Measurements from ENCODE around the gene ENTPD6. TPM values are rescaled to one million over a fixed set of nuclear protein-coding genes. Genes with fewer than 3 reads are reported as not detected.

ENTPD6 gene
- total RNA-seq, 4 donors from 2014 or later, result 34.8 to 49.2 (median 43.9) TPM

DNA sequence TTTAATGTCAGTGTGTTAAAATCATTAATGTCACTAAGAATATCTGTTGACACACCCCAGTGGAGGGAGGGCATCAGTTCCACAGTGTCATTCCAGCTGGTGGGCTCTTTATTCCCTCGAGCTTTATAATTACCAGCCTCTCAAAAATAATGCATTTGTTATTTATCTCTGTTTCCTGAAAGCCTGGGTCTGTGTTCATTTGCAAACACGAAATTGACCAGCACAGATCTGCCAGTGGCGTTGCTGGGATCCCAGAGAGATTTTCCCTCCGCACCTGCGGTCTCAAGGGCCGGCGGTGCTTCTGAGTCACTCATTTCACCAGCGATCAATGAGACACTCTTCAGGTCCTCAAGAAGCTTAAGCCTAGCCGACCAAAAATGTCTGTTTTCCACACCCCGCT, 46.7 kb downstream of the ENTPD6 start:
- no peaks in the 10 kb centered on the region for H3K9me3 ChIP-seq
- H3K27me3 ChIP-seq, result no peaks in the 10 kb centered on the region
- no peak for ATAC-seq
- no peak overlapping the region for H3K27ac ChIP-seq
- H3K4me3 ChIP-seq, result no peak overlapping the region
- 74 to 79% methylated on average over 2 to 3 of the region's 10 CpGs for WGBS, 2 donors (ENCODE audit: low coverage in 1 of 2)
- H3K36me3 ChIP-seq, result no peaks in the 10 kb centered on the region
- no peak for TF ChIP-seq POLR2A (IDR thresholded peaks at IDR 0.05)
- peaks cover 4 to 33% (median 19%) of the 10 kb centered on the region in 3 donors for H3K4me1 ChIP-seq

DNA sequence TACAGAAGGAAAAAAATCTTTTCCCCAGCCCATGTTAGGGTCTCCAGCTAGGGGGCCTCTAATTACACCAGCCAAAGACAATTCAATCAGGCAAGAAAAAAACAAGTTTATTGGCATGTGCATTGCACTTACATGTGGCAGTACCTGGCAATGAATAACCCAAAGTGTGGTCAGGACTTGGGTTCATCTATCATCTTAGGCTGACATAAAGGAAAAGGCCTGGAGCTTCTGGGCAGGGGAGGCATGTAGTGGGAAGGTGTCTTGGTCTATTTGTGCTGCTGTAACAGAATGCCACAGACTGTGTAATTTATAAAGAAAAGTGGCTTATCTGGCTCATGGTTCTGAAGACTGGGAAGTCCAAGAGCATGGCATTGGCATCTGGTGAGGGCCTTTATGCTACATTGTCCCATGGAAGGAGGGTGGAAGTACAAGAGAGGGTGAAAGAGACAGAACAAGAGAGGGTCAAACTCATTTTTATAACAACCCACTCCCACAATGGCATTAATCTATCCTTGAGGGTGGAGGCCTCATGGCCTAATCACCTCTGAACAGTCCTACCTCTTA, 48.0 kb downstream of the ENTPD6 start:
- TF ChIP-seq POLR2A (IDR thresholded peaks at IDR 0.05) (no peak), POLR2AphosphoS5 (IDR thresholded peaks at IDR 0.05) (no peak), EP300 (IDR thresholded peaks at IDR 0.05) (no peak)
- TF ChIP-seq, protein P1, sequence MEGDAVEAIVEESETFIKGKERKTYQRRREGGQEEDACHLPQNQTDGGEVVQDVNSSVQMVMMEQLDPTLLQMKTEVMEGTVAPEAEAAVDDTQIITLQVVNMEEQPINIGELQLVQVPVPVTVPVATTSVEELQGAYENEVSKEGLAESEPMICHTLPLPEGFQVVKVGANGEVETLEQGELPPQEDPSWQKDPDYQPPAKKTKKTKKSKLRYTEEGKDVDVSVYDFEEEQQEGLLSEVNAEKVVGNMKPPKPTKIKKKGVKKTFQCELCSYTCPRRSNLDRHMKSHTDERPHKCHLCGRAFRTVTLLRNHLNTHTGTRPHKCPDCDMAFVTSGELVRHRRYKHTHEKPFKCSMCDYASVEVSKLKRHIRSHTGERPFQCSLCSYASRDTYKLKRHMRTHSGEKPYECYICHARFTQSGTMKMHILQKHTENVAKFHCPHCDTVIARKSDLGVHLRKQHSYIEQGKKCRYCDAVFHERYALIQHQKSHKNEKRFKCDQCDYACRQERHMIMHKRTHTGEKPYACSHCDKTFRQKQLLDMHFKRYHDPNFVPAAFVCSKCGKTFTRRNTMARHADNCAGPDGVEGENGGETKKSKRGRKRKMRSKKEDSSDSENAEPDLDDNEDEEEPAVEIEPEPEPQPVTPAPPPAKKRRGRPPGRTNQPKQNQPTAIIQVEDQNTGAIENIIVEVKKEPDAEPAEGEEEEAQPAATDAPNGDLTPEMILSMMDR (IDR thresholded peaks at IDR 0.05), result no peak
- no peaks in the 10 kb centered on the region for H3K27me3 ChIP-seq
- no peak for ATAC-seq
- H3K27ac ChIP-seq, result no peak overlapping the region
- no peaks in the 10 kb centered on the region for H3K36me3 ChIP-seq
- H3K9me3 ChIP-seq, result no peaks in the 10 kb centered on the region
- no peak overlapping the region for H3K4me3 ChIP-seq
- peaks cover 0 to 25% (median 9%) of the 10 kb centered on the region in 3 donors for H3K4me1 ChIP-seq

DNA sequence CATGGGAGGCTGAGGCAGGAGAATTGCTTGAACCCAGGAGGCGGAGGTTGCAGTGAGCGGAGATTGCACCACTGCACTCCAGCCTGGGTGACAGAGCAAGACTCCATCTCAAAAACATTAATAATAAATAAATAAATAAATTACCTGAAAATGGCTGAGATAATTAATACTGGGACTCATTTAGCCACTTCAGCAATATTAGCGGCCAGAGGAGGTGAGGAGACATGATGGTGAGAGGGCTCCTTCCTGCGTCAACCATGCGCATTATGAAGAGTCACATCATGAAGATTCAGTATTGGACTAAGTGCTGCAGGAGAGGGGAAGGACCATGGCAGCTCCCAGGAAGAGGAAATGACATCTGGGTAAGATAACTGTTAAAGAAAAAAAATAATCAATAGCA, 49.5 kb downstream of the ENTPD6 start:
- no peaks in the 10 kb centered on the region for H3K9me3 ChIP-seq
- no peaks in the 10 kb centered on the region for H3K27me3 ChIP-seq
- WGBS, 2 donors (ENCODE audit: low coverage in 1 of 2), result 96 to 100% methylated on average over 1 to 5 of the region's 5 CpGs
- H3K4me1 ChIP-seq, result peaks cover 0 to 28% (median 11%) of the 10 kb centered on the region in 3 donors
- H3K36me3 ChIP-seq, result no peaks in the 10 kb centered on the region
- H3K4me3 ChIP-seq, result no peak overlapping the region
- ATAC-seq, result no peak
- TF ChIP-seq, protein P1 (IDR thresholded peaks at IDR 0.05), result no peak
- no peak for TF ChIP-seq EP300 (IDR thresholded peaks at IDR 0.05)
- no peak overlapping the region for H3K27ac ChIP-seq

DNA sequence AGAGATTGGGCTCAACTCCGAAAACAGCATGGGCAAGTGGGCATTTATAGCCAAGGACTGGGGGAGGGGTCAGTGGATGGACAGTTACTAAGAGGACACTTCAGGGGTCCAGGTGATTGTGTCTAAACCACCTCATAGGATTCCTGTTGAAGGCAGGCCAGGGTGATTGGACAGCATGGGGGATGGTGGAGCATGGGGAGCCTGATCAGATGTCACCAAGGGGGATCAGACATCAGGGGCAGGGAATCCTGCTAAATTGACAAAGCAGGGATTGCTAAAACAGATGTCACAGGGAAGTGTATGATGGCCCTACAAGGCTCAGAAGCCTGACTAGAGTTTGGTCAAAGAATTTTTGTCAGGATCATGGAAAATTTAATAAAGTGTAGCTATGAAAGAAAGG, 49.9 kb downstream of the ENTPD6 start:
- Histone ChIP-seq H3K27ac (no peak overlapping the region), H3K36me3 (no peaks in the 10 kb centered on the region), H3K4me1 (peaks cover 0 to 33% (median 16%) of the 10 kb centered on the region in 3 donors), H3K4me3 (no peak overlapping the region), H3K27me3 (no peaks in the 10 kb centered on the region), H3K9me3 (no peaks in the 10 kb centered on the region)
- TF ChIP-seq EP300 (IDR thresholded peaks at IDR 0.05) (no peak), POLR2A (IDR thresholded peaks at IDR 0.05) (no peak), POLR2AphosphoS5 (IDR thresholded peaks at IDR 0.05) (no peak)
- TF ChIP-seq, protein P1 (IDR thresholded peaks at IDR 0.05), result no peak
- ATAC-seq, result no peak
- WGBS, 2 donors (ENCODE audit: low coverage in 1 of 2), result 60 to 100% methylated on average over 1 of the region's 1 CpG

DNA sequence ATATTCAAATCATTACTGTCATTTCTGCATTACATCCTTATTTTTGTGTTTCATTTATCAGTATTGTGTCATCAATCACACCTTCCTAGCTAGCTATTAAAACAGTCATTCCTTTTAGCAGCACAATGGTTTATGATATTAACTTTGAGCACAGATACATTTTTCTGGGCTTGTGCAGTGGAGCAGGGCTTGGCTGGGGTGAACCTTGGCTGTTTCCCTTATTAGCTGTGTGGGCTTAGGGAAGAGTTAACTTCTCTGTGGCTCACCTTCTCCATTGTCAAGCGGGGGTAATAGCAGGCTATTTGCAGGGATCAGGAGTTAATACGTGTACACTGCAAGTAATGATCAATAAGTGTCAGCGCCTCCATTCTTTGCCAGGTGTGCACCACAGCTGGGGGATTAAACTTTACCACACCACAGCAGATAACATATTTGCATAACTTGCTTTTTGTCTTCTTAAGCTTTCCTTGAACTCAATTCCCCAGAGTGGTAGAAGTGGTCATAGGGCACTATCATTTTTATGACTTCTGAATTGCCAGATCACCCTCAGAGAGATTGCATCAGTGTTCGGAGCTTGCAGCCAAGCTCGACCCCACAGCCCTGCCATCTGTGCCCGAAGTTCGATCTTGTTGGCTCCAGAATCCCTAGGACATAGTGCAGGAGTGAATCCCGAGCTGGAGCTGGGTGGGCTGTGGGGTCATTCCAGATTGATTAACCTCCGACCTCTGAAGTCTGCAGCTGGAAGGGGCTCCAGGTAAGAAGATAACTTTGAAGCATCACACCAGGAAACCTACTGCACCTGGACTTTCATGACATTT, 50.9 kb downstream of the ENTPD6 start:
- peak overlapping the region in 1 of 2 donors; percentile 94 for H3K4me3 ChIP-seq
- WGBS, 2 donors (ENCODE audit: low coverage in 1 of 2), result 80% methylated on average over 5 of the region's 9 CpGs; no CpG with 5 or more reads in 1 of the 2 donors
- H3K9me3 ChIP-seq, result no peaks in the 10 kb centered on the region
- ATAC-seq, result no peak
- H3K36me3 ChIP-seq, result no peaks in the 10 kb centered on the region
- peaks cover 0 to 42% (median 23%) of the 10 kb centered on the region in 3 donors for H3K4me1 ChIP-seq
- H3K27ac ChIP-seq, result peak overlapping the region in 3 of 4 donors; percentile 96 to 99 (median 97)
- H3K27me3 ChIP-seq, result no peaks in the 10 kb centered on the region
- TF ChIP-seq EP300 (IDR thresholded peaks at IDR 0.05) (no peak), POLR2AphosphoS5 (IDR thresholded peaks at IDR 0.05) (no peak), POLR2A (IDR thresholded peaks at IDR 0.05) (no peak)
- TF ChIP-seq, protein P1 (IDR thresholded peaks at IDR 0.05), result no peak

Measured in gastroesophageal sphincter (tissue), 4 donors.